ENCODE results near the gene PCDHB16. TPM values are rescaled to one million over a fixed set of nuclear protein-coding genes. Genes with fewer than 3 reads are reported as not detected.
"Not testable (repeated sequence)": the region's sequence is repeated elsewhere in the genome, so short reads cannot be mapped to it uniquely, and the experiment has no call there.

Gene PCDHB16
- total RNA-seq, 1 donor = under 0.01 TPM

DNA sequence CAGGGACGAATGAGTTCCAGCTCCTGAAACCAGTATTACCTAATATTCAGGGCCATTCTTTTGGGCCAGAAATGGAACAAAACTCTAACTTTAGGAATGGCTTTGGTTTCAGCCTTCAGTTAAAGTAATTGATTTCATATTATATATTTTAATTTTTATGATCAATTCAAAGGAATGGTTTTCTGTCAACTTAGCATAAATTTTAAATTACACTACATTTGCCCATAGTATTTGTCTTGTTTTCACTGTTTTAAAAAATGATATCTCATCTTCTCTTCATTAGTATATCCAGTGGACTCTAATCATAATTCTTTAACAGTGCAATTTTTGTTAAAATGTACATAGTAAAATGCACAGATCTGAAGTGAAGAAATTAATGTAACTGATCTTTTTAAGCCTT, 1.9 kb upstream of the PCDHB16 start:
- H3K4me3 ChIP-seq (ENCODE audit: low read depth, low read length) = no peak overlapping the region
- TF ChIP-seq, protein P1, sequence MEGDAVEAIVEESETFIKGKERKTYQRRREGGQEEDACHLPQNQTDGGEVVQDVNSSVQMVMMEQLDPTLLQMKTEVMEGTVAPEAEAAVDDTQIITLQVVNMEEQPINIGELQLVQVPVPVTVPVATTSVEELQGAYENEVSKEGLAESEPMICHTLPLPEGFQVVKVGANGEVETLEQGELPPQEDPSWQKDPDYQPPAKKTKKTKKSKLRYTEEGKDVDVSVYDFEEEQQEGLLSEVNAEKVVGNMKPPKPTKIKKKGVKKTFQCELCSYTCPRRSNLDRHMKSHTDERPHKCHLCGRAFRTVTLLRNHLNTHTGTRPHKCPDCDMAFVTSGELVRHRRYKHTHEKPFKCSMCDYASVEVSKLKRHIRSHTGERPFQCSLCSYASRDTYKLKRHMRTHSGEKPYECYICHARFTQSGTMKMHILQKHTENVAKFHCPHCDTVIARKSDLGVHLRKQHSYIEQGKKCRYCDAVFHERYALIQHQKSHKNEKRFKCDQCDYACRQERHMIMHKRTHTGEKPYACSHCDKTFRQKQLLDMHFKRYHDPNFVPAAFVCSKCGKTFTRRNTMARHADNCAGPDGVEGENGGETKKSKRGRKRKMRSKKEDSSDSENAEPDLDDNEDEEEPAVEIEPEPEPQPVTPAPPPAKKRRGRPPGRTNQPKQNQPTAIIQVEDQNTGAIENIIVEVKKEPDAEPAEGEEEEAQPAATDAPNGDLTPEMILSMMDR (IDR thresholded peaks at IDR 0.05; ENCODE audit: insufficient read depth, low read depth, low read length) = no peak
- no peak for DNase-seq (ENCODE audit: low read depth)

DNA sequence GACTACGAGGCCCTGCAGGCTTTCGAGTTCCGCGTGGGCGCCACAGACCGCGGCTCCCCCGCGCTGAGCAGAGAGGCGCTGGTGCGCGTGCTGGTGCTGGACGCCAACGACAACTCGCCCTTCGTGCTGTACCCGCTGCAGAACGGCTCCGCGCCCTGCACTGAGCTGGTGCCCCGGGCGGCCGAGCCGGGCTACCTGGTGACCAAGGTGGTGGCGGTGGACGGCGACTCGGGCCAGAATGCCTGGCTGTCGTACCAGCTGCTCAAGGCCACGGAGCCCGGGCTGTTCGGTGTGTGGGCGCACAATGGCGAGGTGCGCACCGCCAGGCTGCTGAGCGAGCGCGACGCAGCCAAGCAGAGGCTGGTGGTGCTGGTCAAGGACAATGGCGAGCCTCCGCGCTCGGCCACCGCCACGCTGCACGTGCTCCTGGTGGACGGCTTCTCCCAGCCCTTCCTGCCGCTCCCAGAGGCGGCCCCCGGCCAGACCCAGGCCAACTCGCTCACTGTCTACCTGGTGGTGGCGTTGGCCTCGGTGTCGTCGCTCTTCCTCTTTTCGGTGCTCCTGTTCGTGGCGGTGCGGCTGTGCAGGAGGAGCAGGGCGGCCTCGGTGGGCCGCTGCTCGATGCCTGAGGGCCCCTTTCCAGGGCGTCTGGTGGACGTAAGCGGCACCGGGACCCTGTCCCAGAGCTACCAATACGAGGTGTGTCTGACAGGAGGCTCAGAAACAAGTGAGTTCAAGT, 2.1 kb downstream of the PCDHB16 start:
- not testable (repeated sequence) for DNase-seq (ENCODE audit: low read depth)

DNA sequence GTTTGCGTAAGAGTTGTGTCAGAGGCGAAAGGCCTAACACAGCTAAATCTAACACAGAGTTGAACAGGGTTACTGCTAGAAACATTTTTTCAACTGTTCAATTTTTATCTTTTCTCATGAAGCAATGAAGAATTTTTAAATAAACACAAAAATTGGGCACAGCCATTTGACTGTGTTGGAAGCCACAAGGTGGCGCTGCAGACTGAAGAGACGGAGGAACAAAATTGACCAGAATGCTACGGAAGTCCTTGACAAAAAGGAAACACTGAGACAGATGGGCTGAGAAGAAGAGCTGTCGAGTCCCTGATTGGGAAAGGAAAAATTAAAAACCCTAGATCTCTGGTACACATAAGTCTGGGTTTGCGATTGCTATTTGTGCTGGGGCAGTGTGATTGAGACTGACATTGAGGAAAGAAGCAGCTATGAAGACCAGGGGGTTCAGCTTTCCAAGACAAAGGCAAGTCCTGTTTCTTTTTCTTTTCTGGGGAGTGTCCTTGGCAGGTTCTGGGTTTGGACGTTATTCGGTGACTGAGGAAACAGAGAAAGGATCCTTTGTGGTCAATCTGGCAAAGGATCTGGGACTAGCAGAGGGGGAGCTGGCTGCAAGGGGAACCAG, 4.8 kb downstream of the PCDHB16 start, which contains the start of gene PCDHB9:
TSS of gene PCDHB9 (plus strand) at position 265 of the 616 bp plus-strand sequence. CDS start at position 423, 158 bp downstream.
- no peak within 1 kb of the TSS for H3K4me3 ChIP-seq (ENCODE audit: low read depth, low read length)
- peak; percentile 8 for DNase-seq (ENCODE audit: low read depth)
- TF ChIP-seq, protein P1 (IDR thresholded peaks at IDR 0.05; ENCODE audit: insufficient read depth, low read depth, low read length) = peak; percentile 45

More for the DNA sequence above, 2.1 kb downstream of the PCDHB16 start:
- H3K4me3 ChIP-seq (ENCODE audit: low read depth, low read length) = not testable (repeated sequence)

DNA sequence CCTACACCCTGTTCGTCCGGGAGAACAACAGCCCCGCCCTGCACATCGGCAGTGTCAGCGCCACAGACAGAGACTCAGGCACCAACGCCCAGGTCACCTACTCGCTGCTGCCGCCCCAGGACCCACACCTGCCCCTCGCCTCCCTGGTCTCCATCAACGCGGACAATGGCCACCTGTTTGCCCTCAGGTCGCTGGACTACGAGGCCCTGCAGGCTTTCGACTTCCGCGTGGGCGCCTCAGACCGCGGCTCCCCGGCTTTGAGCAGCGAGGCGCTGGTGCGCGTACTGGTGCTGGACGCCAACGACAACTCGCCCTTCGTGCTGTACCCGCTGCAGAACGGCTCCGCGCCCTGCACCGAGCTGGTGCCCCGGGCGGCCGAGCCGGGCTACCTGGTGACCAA, 6.5 kb downstream of the PCDHB16 start:
- DNase-seq (ENCODE audit: low read depth); H3K4me3 ChIP-seq (ENCODE audit: low read depth, low read length): not testable (repeated sequence)

DNA sequence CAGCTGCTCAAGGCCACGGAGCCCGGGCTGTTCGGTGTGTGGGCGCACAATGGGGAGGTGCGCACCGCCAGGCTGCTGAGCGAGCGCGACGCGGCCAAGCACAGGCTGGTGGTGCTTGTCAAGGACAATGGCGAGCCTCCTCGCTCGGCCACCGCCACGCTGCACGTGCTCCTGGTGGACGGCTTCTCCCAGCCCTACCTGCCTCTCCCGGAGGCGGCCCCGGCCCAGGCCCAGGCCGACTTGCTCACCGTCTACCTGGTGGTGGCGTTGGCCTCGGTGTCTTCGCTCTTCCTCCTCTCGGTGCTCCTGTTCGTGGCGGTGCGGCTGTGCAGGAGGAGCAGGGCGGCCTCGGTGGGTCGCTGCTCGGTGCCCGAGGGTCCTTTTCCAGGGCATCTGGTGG, 6.9 kb downstream of the PCDHB16 start:
- not testable (repeated sequence) for H3K4me3 ChIP-seq (ENCODE audit: low read depth, low read length)

DNA sequence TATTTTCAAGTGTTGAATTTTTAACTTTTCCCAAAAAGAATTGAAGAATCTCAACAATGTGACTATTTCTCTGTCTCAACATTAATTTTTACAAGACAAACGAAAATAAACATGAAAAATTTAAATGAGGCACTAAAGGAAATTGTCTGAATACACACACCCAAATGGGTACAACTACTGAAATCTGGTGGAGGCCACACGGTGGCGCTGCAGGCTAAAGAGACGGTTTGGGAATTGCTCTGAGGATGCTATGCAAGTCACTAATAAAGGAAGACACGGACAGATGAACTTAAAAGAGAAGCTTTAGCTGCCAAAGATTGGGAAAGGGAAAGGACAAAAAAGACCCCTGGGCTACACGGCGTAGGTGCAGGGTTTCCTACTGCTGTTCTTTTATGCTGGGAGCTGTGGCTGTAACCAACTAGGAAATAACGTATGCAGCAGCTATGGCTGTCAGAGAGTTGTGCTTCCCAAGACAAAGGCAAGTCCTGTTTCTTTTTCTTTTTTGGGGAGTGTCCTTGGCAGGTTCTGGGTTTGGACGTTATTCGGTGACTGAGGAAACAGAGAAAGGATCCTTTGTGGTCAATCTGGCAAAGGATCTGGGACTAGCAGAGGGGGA, 10.0 kb downstream of the PCDHB16 start, which contains the start of gene PCDHB10:
TSS of gene PCDHB10 (plus strand) at position 244 of the 616 bp plus-strand sequence. CDS start at position 444, 200 bp downstream.
- TF ChIP-seq, protein P1 (IDR thresholded peaks at IDR 0.05; ENCODE audit: insufficient read depth, low read depth, low read length) = peak; percentile 37
- no peak within 1 kb of the TSS for H3K4me3 ChIP-seq (ENCODE audit: low read depth, low read length)
- DNase-seq (ENCODE audit: low read depth) = peak; percentile 14

More for the DNA sequence above, 6.9 kb downstream of the PCDHB16 start:
- DNase-seq (ENCODE audit: low read depth) = not testable (repeated sequence)

DNA sequence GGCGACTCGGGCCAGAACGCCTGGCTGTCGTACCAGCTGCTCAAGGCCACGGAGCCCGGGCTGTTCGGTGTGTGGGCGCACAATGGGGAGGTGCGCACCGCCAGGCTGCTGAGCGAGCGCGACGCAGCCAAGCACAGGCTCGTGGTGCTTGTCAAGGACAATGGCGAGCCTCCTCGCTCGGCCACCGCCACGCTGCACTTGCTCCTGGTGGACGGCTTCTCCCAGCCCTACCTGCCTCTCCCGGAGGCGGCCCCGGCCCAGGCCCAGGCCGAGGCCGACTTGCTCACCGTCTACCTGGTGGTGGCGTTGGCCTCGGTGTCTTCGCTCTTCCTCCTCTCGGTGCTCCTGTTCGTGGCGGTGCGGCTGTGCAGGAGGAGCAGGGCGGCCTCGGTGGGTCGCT, 12.1 kb downstream of the PCDHB16 start:
- not testable (repeated sequence) for H3K4me3 ChIP-seq (ENCODE audit: low read depth, low read length); DNase-seq (ENCODE audit: low read depth)

DNA sequence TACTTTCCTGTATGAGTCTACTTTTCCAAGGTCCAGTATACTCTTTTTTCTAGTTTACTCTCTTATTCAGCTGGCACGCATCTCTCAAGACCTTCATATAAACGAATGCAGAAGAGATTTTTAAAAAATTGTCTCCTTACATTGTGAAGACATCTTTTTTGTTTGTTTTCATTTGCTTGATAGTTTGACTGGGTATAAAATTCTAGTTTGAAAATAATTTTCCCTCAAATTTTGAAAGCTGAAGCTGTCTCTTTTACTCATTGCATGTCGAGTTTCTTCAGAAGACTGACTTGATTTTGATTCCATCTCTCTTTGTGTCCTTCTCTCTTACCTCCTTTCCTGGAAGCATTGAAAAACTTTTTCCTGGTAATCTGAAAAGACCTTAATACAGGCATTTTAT, 14.2 kb downstream of the PCDHB16 start:
- H3K4me3 ChIP-seq (ENCODE audit: low read depth, low read length) = no peak overlapping the region
- no peak for DNase-seq (ENCODE audit: low read depth)
- TF ChIP-seq, protein P1 (IDR thresholded peaks at IDR 0.05; ENCODE audit: insufficient read depth, low read depth, low read length) = no peak
